ENCODE data around the gene C1orf159. TPM values are rescaled to one million over a fixed set of nuclear protein-coding genes. Genes with fewer than 3 reads are reported as not detected.
A peak's percentile ranks its signal among the peaks of the same experiment; 100 is the strongest.

C1orf159 gene
- total and polyA plus RNA-seq, 10 of the 15 experiments (the other 5 are each of a cell fraction or from before 2014, with no cell fraction given) = 0.11 to 23.4 (median 8.0) TPM

DNA sequence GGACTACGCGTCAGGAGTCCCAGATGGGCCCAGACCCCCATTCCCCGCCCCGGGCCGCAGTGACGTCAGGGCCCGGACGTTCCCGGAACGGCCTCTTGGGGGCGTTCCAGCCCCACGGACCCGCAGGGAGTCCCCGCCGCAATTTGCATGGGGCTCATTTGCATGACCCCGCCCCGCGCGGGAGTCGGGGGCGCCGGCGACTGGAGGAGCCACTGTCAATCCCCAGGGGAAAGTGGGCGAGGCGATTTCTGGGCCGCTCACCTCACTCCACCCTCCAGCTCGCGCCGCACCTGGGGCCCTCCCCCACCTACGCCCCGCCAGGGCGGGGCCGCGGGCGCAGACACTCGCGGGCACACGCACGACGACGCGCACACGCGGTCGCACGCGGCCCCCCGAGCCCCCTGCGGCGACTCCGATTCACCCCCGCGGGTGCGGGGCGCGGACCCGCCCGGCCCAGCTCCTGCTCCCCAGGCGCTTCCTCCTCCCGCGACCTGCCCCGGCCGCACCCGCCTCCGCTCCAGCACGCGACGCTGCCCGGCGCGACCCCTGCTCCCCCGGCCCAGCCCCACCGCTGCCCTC lies 82.8 kb downstream of the C1orf159 start (continued):
- TF ChIP-seq, protein P1, sequence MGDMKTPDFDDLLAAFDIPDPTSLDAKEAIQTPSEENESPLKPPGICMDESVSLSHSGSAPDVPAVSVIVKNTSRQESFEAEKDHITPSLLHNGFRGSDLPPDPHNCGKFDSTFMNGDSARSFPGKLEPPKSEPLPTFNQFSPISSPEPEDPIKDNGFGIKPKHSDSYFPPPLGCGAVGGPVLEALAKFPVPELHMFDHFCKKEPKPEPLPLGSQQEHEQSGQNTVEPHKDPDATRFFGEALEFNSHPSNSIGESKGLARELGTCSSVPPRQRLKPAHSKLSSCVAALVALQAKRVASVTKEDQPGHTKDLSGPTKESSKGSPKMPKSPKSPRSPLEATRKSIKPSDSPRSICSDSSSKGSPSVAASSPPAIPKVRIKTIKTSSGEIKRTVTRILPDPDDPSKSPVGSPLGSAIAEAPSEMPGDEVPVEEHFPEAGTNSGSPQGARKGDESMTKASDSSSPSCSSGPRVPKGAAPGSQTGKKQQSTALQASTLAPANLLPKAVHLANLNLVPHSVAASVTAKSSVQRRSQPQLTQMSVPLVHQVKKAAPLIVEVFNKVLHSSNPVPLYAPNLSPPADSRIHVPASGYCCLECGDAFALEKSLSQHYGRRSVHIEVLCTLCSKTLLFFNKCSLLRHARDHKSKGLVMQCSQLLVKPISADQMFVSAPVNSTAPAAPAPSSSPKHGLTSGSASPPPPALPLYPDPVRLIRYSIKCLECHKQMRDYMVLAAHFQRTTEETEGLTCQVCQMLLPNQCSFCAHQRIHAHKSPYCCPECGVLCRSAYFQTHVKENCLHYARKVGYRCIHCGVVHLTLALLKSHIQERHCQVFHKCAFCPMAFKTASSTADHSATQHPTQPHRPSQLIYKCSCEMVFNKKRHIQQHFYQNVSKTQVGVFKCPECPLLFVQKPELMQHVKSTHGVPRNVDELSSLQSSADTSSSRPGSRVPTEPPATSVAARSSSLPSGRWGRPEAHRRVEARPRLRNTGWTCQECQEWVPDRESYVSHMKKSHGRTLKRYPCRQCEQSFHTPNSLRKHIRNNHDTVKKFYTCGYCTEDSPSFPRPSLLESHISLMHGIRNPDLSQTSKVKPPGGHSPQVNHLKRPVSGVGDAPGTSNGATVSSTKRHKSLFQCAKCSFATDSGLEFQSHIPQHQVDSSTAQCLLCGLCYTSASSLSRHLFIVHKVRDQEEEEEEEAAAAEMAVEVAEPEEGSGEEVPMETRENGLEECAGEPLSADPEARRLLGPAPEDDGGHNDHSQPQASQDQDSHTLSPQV (IDR thresholded peaks at IDR 0.05) = 0 out of 2 replicates have a peak, but pooled peaks have one; percentile 12
- no peak for TF ChIP-seq FOXM1 (IDR thresholded peaks at IDR 0.05; ENCODE audit: low read depth, low read length)

DNA sequence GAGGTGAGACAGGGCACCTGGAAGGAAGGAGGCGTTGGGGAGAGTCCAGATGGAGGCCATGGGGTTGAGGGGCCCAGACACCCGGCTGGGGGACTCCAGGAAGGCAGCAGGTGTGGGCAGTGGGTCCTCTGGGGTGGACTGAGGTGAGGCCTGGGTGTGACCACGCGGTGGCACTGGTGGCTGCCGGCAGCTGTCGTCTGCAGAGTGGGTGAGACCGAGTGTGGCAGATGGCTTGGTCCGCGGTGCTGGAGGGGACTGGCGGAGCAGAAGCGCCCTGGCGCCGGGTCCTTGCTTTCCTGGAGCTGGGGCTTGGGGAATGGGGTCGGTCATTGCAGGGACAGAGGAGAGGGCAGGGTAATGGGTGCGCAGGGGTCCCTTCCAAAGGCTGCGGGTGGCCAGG lies 83.5 kb downstream of the C1orf159 start:
- ChIA-PET SMC1A (ENCODE audit: uncharacterized antibody, unreplicated experiment) (interaction anchor here (1.2 to 3.6 kb wide), 12 partner anchors 8 to 339 kb away, joined by 3 to 24 read pairs (median 4); partner anchors contain the start of gene PERM1), POLR2A (interaction anchor here (0.6 to 2.9 kb wide), 8 partner anchors 11 to 41 kb away, joined by 3 to 15 read pairs (median 6); partner anchors contain the start of gene ISG15), CTCF (interaction anchor here (0.7 to 4.0 kb wide), 16 partner anchors 8 to 340 kb away, joined by 3 to 83 read pairs (median 5); partner anchors contain the start of genes AGRN, ISG15 and PERM1), RAD21 (ENCODE audit: unreplicated experiment) (interaction anchor here (0.5 to 3.8 kb wide), 16 partner anchors 8 to 259 kb away, joined by 3 to 58 read pairs (median 6); partner anchors contain the start of genes ISG15 and UBE2J2)
- intact Hi-C loops (cut with micrococcal nuclease; ENCODE audit: unreplicated experiment) (loop anchor here (2.0 kb wide), 1 partner anchor 258 kb away; no protein-coding TSS in a partner anchor), in situ Hi-C loops (cut with MboI) (no loop called here)
- FAIRE-seq (no peak), ATAC-seq (peak; percentile 43), DNase-seq (ENCODE audit: low read depth, low spot score) (no peak)
- Histone ChIP-seq H3K4me3 (0 out of 2 replicates have a peak overlapping the region, but pooled peaks have one; percentile 30), H3K36me3 (ENCODE audit: control insufficient read depth in 2 of 2, insufficient read depth in 2 of 2, low read length in 1 of 2) (no peaks in the 10 kb centered on the region; a peak in 2 of 4 replicates), H3K27me3 (replicated peaks in 1 of 2; ENCODE audit: control insufficient read depth in 2 of 2, insufficient read depth in 2 of 2, low read length in 1 of 2) (no peaks in the 10 kb centered on the region), H3K4me1 (ENCODE audit: control insufficient read depth, insufficient read depth, low read length) (peaks cover 21% of the 10 kb centered on the region), H3K9me3 (replicated peaks; ENCODE audit: control insufficient read depth, insufficient read depth, low read length) (no peaks in the 10 kb centered on the region), H3K79me2 (ENCODE audit: control insufficient read depth, insufficient read depth, low read length) (no peaks in the 10 kb centered on the region), H4K20me1 (ENCODE audit: control insufficient read depth, insufficient read depth) (no peaks in the 10 kb centered on the region), H3K4me2 (ENCODE audit: control insufficient read depth, insufficient read depth) (peak overlapping the region; percentile 68), H3K27ac (ENCODE audit: control insufficient read depth, insufficient read depth) (no peak overlapping the region), H3K9ac (ENCODE audit: control insufficient read depth, insufficient read depth, low read length) (no peak overlapping the region), H2AFZ (ENCODE audit: control insufficient read depth, low read depth, low read length) (no peak overlapping the region)
- no TSS peak for BruUV-seq (replicated peaks)
- WGBS (ENCODE audit: insufficient coverage, insufficient replicate concordance, low lambda C conversion rate, missing lambda C conversion rate) = 40% methylated on average over 16 of the region's 16 CpGs
- TF ChIP-seq MTA2 (IDR thresholded peaks at IDR 0.05; ENCODE audit: low read depth) (no peak), TCF3 (IDR thresholded peaks at IDR 0.05; ENCODE audit: borderline replicate concordance, insufficient read depth, low read depth, low read length) (0 out of 2 replicates have a peak, but pooled peaks have one; percentile 12), RAD21 (IDR thresholded peaks at IDR 0.05; ENCODE audit: insufficient read depth, low read depth, low read length) (peak; percentile 32; the same call in 1 of the 2 replicates), TCF12 (IDR thresholded peaks at IDR 0.05; ENCODE audit: low read depth, low read length) (peak; percentile 18; the same call in 1 of the 2 replicates), GATAD2B (conservative IDR thresholded peaks at IDR 0.05; ENCODE audit: low read depth) (peak; percentile 13; the same call in 1 of the 2 replicates), FOXM1 (IDR thresholded peaks at IDR 0.05; ENCODE audit: low read depth, low read length) (no peak)
- TF ChIP-seq, protein P2, sequence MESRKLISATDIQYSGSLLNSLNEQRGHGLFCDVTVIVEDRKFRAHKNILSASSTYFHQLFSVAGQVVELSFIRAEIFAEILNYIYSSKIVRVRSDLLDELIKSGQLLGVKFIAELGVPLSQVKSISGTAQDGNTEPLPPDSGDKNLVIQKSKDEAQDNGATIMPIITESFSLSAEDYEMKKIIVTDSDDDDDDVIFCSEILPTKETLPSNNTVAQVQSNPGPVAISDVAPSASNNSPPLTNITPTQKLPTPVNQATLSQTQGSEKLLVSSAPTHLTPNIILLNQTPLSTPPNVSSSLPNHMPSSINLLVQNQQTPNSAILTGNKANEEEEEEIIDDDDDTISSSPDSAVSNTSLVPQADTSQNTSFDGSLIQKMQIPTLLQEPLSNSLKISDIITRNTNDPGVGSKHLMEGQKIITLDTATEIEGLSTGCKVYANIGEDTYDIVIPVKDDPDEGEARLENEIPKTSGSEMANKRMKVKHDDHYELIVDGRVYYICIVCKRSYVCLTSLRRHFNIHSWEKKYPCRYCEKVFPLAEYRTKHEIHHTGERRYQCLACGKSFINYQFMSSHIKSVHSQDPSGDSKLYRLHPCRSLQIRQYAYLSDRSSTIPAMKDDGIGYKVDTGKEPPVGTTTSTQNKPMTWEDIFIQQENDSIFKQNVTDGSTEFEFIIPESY (IDR thresholded peaks at IDR 0.05) = peak; percentile 49; the same call in 1 of the 2 replicates
- TF ChIP-seq, protein P3, sequence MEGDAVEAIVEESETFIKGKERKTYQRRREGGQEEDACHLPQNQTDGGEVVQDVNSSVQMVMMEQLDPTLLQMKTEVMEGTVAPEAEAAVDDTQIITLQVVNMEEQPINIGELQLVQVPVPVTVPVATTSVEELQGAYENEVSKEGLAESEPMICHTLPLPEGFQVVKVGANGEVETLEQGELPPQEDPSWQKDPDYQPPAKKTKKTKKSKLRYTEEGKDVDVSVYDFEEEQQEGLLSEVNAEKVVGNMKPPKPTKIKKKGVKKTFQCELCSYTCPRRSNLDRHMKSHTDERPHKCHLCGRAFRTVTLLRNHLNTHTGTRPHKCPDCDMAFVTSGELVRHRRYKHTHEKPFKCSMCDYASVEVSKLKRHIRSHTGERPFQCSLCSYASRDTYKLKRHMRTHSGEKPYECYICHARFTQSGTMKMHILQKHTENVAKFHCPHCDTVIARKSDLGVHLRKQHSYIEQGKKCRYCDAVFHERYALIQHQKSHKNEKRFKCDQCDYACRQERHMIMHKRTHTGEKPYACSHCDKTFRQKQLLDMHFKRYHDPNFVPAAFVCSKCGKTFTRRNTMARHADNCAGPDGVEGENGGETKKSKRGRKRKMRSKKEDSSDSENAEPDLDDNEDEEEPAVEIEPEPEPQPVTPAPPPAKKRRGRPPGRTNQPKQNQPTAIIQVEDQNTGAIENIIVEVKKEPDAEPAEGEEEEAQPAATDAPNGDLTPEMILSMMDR (IDR thresholded peaks at IDR 0.05 in 2 of 3, conservative IDR thresholded peaks at IDR 0.05 in 1 of 3; ENCODE audit: control insufficient read depth in 2 of 3, extremely low read depth in 1 of 3, insufficient read depth in 1 of 3, low read depth in 3 of 3, low read length in 3 of 3) = peak in 1 of 3 experiments; percentile 16; a peak in 1 of 6 replicates
- TF ChIP-seq, protein P4, sequence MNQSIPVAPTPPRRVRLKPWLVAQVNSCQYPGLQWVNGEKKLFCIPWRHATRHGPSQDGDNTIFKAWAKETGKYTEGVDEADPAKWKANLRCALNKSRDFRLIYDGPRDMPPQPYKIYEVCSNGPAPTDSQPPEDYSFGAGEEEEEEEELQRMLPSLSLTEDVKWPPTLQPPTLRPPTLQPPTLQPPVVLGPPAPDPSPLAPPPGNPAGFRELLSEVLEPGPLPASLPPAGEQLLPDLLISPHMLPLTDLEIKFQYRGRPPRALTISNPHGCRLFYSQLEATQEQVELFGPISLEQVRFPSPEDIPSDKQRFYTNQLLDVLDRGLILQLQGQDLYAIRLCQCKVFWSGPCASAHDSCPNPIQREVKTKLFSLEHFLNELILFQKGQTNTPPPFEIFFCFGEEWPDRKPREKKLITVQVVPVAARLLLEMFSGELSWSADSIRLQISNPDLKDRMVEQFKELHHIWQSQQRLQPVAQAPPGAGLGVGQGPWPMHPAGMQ (IDR thresholded peaks at IDR 0.05; ENCODE audit: borderline replicate concordance) = no peak

Measured in GM12878 (cell line).